HepG2 (cell line): ENCODE data around the gene MSI2. TPM values are rescaled to one million over a fixed set of nuclear protein-coding genes. Genes with fewer than 3 reads are reported as not detected.

Experiments used
- AGO2 ChIP-seq: fragments of 200-400 bp; formaldehyde crosslinking; optimal IDR thresholded peaks from 2 replicates; pipeline ENCODE3; 2017; ENCODE audit warnings: mild to moderate bottlenecking, low read depth, low read length, moderate library complexity
- ESRRA ChIP-seq: sonication (generic); formaldehyde crosslinking; IDR thresholded peaks from 2 replicates; pipeline ENCODE4 v1.5.1; 2020; ENCODE audit warnings: mild to moderate bottlenecking, low read depth, missing genetic modification reagents
- GATAD1 ChIP-seq: IDR thresholded peaks from 2 replicates; pipeline ENCODE4 v1.6.1; 2016; ENCODE audit warnings: missing genetic modification reagents, missing compliant biosample characterization
- GTF3A ChIP-seq: sonication (generic); formaldehyde crosslinking; conservative IDR thresholded peaks from 2 replicates; pipeline ENCODE4 v1.4.0; 2020; ENCODE audit warnings: mild to moderate bottlenecking, missing genetic modification reagents
- HNF4A ChIP-seq: sonication (generic); formaldehyde crosslinking; IDR thresholded peaks from 2 replicates; pipeline ENCODE4 v1.4.0; 2020; ENCODE audit warnings: missing genetic modification reagents
- RBAK ChIP-seq: sonication (generic); formaldehyde crosslinking; IDR thresholded peaks from 2 replicates; pipeline ENCODE4 v1.5.1; 2020; ENCODE audit warnings: mild to moderate bottlenecking, missing genetic modification reagents
- RFX5 ChIP-seq: IDR thresholded peaks from 2 replicates; pipeline ENCODE4 v1.6.1; 2011; ENCODE audit warnings: low read depth, low read length, improper control_type of control experiment
- SUZ12 ChIP-seq: fragments of 150-350 bp; IDR thresholded peaks from 2 replicates; pipeline ENCODE4 v1.6.1; 2014; ENCODE audit warnings: low read depth, low read length
- TRIM24 ChIP-seq: sonication (generic); formaldehyde crosslinking; IDR thresholded peaks from 2 replicates; pipeline ENCODE4 v1.8.0; 2022; ENCODE audit warnings: mild to moderate bottlenecking, missing genetic modification reagents
- ZFP90 ChIP-seq: sonication (generic); formaldehyde crosslinking; IDR thresholded peaks from 2 replicates; pipeline ENCODE4 v1.8.0; 2022; ENCODE audit warnings: missing genetic modification reagents, mild to moderate bottlenecking, inconsistent platforms, borderline replicate concordance
- ZFX ChIP-seq: sonication (generic); formaldehyde crosslinking; IDR thresholded peaks from 2 replicates; pipeline ENCODE4 v1.4.0; 2020; ENCODE audit warnings: mild to moderate bottlenecking, low read depth, missing genetic modification reagents, moderate library complexity
- ZNF235 ChIP-seq: sonication (generic); formaldehyde crosslinking; IDR thresholded peaks from 2 replicates; pipeline ENCODE4 v1.8.1; 2023; ENCODE audit warnings: mild to moderate bottlenecking, missing genetic modification reagents, borderline replicate concordance
- ZNF451 ChIP-seq: sonication (generic); formaldehyde crosslinking; IDR thresholded peaks from 2 replicates; pipeline ENCODE4 v1.5.0; 2020; ENCODE audit warnings: mild to moderate bottlenecking, missing genetic modification reagents
- ZNF550 ChIP-seq: sonication (generic); formaldehyde crosslinking; IDR thresholded peaks from 2 replicates; pipeline ENCODE4 v1.4.0; 2020; ENCODE audit warnings: mild to moderate bottlenecking, missing genetic modification reagents, borderline replicate concordance
- ZNF605 ChIP-seq: sonication (generic); formaldehyde crosslinking; IDR thresholded peaks from 2 replicates; pipeline ENCODE4 v1.8.0; 2022; ENCODE audit warnings: mild to moderate bottlenecking, missing genetic modification reagents
- ZNF75D ChIP-seq: sonication (generic); formaldehyde crosslinking; IDR thresholded peaks from 2 replicates; pipeline ENCODE4 v1.8.1; 2023; ENCODE audit warnings: missing genetic modification reagents, mild to moderate bottlenecking, borderline replicate concordance
- polyA plus RNA-seq, 8 experiments: library from polyadenylated mRNA; depleted of rRNA in 3 of 8; stranded (reverse) in 7 of 8; unstranded in 1 of 8; fragments of >200 nt; fragmentation: Illumina TruSeq in 4 of 8; extraction: Trizol in 4 of 8; gene quantifications; 2 replicates each; pipeline versions ENCODE4 v1.2.1 to v1.2.3, GENCODE V29; 2011 to 2016; ENCODE audit warnings: low read depth in 4 of 8, missing spikeins in 1 of 8, mixed read lengths in 1 of 8; ENCODE audit not compliant: insufficient read depth in 1 of 8
- total RNA-seq, 5 experiments: library from RNA; depleted of rRNA; stranded (reverse); fragments of >200 nt; fragmentation: Illumina TruSeq; extraction: Trizol; gene quantifications; 2 replicates each; pipeline ENCODE4 v1.2.3, GENCODE V29; 2016; ENCODE audit warnings: low read depth in 1 of 5
- TF ChIP-seq, protein P1 (sequence below): sonication (generic); formaldehyde crosslinking; IDR thresholded peaks from 2 replicates; pipeline ENCODE4 v1.5.1; 2020; ENCODE audit warnings: missing genetic modification reagents, mild to moderate bottlenecking, borderline replicate concordance
- TF ChIP-seq, protein P2 (sequence below): sonication (generic); formaldehyde crosslinking; IDR thresholded peaks from 2 replicates; pipeline ENCODE4 v1.4.0; 2020; ENCODE audit warnings: mild to moderate bottlenecking, low read depth, missing genetic modification reagents
- TF ChIP-seq, protein P3 (sequence below): sonication (generic); formaldehyde crosslinking; IDR thresholded peaks from 2 replicates; pipeline ENCODE4 v1.4.0; 2020; ENCODE audit warnings: missing genetic modification reagents
- TF ChIP-seq, protein P4 (sequence below): conservative IDR thresholded peaks from 2 replicates; pipeline ENCODE4 v1.6.1; 2018; ENCODE audit warnings: missing genetic modification reagents
- TF ChIP-seq, protein P5 (sequence below): sonication (generic); formaldehyde crosslinking; IDR thresholded peaks from 2 replicates; pipeline ENCODE4 v1.5.1; 2020; ENCODE audit warnings: missing genetic modification reagents, mild to moderate bottlenecking, borderline replicate concordance

The MSI2 gene
- total and polyA plus RNA-seq, 2 of the 13 experiments (the other 11 are each of a cell fraction or from before 2014, with no cell fraction given), result 77.5 to 78.4 TPM

DNA sequence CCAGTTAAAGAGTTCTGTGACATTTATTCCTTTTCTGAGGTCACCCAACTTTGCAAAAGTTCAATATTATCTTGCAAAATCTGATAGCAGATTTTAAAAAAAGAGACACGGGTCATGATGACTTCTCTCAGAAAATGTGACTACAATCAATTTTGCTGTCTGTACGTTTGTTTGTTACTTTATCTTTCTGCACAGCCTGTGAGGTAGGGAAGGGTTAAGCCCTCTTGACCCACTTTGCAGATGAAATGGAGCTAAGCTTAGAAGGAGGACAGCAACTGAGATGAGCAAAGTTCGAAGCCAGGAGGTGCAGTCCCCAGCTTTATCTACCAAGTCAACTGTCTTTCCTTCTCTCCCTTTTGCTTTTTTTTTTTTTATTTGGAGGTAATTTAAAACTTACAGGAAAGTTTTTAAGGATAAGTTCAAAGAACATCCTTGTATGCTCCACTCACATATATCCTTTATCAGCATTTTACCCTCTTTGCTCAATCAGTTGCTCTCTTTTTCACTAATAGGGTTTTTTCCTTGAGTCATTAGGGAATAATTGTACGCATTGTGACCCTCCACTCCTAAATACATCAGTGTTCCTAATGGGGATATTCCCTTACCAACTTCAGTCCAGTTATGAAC lies 86.8 kb downstream of the MSI2 start (continued):
- TF ChIP-seq, protein P1, sequence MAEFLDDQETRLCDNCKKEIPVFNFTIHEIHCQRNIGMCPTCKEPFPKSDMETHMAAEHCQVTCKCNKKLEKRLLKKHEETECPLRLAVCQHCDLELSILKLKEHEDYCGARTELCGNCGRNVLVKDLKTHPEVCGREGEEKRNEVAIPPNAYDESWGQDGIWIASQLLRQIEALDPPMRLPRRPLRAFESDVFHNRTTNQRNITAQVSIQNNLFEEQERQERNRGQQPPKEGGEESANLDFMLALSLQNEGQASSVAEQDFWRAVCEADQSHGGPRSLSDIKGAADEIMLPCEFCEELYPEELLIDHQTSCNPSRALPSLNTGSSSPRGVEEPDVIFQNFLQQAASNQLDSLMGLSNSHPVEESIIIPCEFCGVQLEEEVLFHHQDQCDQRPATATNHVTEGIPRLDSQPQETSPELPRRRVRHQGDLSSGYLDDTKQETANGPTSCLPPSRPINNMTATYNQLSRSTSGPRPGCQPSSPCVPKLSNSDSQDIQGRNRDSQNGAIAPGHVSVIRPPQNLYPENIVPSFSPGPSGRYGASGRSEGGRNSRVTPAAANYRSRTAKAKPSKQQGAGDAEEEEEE (CRISPR knock-in tag), result no peak
- TF ChIP-seq HNF4A (CRISPR knock-in tag), result peak; percentile 74
- TF ChIP-seq ZNF451 (CRISPR knock-in tag), result no peak
- TF ChIP-seq AGO2, result no peak
- TF ChIP-seq, protein P2, sequence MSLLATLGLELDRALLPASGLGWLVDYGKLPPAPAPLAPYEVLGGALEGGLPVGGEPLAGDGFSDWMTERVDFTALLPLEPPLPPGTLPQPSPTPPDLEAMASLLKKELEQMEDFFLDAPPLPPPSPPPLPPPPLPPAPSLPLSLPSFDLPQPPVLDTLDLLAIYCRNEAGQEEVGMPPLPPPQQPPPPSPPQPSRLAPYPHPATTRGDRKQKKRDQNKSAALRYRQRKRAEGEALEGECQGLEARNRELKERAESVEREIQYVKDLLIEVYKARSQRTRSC (CRISPR knock-in tag), result no peak
- TF ChIP-seq, protein P3, sequence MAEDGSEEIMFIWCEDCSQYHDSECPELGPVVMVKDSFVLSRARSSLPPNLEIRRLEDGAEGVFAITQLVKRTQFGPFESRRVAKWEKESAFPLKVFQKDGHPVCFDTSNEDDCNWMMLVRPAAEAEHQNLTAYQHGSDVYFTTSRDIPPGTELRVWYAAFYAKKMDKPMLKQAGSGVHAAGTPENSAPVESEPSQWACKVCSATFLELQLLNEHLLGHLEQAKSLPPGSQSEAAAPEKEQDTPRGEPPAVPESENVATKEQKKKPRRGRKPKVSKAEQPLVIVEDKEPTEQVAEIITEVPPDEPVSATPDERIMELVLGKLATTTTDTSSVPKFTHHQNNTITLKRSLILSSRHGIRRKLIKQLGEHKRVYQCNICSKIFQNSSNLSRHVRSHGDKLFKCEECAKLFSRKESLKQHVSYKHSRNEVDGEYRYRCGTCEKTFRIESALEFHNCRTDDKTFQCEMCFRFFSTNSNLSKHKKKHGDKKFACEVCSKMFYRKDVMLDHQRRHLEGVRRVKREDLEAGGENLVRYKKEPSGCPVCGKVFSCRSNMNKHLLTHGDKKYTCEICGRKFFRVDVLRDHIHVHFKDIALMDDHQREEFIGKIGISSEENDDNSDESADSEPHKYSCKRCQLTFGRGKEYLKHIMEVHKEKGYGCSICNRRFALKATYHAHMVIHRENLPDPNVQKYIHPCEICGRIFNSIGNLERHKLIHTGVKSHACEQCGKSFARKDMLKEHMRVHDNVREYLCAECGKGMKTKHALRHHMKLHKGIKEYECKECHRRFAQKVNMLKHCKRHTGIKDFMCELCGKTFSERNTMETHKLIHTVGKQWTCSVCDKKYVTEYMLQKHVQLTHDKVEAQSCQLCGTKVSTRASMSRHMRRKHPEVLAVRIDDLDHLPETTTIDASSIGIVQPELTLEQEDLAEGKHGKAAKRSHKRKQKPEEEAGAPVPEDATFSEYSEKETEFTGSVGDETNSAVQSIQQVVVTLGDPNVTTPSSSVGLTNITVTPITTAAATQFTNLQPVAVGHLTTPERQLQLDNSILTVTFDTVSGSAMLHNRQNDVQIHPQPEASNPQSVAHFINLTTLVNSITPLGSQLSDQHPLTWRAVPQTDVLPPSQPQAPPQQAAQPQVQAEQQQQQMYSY (CRISPR knock-in tag), result no peak
- TF ChIP-seq, protein P4, sequence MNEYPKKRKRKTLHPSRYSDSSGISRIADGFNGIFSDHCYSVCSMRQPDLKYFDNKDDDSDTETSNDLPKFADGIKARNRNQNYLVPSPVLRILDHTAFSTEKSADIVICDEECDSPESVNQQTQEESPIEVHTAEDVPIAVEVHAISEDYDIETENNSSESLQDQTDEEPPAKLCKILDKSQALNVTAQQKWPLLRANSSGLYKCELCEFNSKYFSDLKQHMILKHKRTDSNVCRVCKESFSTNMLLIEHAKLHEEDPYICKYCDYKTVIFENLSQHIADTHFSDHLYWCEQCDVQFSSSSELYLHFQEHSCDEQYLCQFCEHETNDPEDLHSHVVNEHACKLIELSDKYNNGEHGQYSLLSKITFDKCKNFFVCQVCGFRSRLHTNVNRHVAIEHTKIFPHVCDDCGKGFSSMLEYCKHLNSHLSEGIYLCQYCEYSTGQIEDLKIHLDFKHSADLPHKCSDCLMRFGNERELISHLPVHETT (CRISPR knock-in tag), result no peak
- no peak for TF ChIP-seq ZNF235 (CRISPR knock-in tag)
- no peak for TF ChIP-seq GTF3A (CRISPR knock-in tag)
- no peak for TF ChIP-seq RFX5
- no peak for TF ChIP-seq SUZ12
- TF ChIP-seq TRIM24 (CRISPR knock-in tag), result no peak
- TF ChIP-seq GATAD1 (CRISPR knock-in tag), result no peak
- no peak for TF ChIP-seq RBAK
- no peak for TF ChIP-seq ZNF605
- no peak for TF ChIP-seq ZFX (CRISPR knock-in tag)
- TF ChIP-seq, protein P5, sequence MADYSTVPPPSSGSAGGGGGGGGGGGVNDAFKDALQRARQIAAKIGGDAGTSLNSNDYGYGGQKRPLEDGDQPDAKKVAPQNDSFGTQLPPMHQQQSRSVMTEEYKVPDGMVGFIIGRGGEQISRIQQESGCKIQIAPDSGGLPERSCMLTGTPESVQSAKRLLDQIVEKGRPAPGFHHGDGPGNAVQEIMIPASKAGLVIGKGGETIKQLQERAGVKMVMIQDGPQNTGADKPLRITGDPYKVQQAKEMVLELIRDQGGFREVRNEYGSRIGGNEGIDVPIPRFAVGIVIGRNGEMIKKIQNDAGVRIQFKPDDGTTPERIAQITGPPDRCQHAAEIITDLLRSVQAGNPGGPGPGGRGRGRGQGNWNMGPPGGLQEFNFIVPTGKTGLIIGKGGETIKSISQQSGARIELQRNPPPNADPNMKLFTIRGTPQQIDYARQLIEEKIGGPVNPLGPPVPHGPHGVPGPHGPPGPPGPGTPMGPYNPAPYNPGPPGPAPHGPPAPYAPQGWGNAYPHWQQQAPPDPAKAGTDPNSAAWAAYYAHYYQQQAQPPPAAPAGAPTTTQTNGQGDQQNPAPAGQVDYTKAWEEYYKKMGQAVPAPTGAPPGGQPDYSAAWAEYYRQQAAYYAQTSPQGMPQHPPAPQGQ, result no peak
- no peak for TF ChIP-seq ESRRA (CRISPR knock-in tag)
- TF ChIP-seq ZNF75D (CRISPR knock-in tag), result no peak
- no peak for TF ChIP-seq ZNF550 (CRISPR knock-in tag)
- no peak for TF ChIP-seq ZFP90 (CRISPR knock-in tag)
